ENCODE measurements around the gene GNG8. TPM values are rescaled to one million over a fixed set of nuclear protein-coding genes. Genes with fewer than 3 reads are reported as not detected.

Gene GNG8
- total RNA-seq, 4 donors from 2014 or later = not detected

DNA sequence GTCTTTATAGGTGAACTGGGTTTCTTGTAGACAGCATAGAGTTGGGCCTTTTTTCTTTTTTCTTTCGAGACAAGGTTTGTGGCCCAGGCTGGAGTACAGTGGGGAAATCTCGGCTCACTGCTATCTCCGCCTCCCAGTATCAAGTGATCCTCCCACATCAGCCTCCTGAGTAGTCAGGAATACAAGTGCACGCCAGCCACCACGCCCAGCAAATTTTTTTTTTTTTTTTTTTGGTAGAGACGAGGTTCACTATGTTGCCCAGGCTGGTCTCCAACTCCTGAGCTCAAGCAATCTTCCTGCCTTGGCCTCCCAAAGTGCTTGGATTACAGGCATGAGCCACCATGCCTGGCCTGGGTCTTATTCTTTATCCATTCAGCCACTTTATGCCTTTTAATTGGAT is 40.0 kb downstream of the GNG8 start:
- H3K36me3 ChIP-seq = no peaks in the 10 kb centered on the region

DNA sequence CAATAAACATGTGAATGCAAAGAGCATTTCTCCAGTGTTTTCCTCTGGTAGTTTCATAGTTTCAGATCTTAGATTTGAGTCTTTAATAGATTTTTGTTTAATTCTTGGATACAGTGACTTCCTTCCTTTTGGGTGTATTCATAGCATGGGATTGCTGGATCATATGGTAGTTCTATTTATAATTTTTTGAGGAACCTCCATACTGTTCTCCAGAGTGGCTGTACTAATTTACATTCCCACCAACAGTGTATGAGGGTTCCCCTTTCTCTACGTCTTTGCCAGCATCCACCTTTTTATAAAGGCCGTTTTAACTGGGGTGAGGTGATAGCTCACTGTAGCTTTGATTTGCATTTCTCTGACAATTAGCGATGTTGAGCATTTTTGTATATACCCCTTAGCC is 44.1 kb downstream of the GNG8 start:
- Histone ChIP-seq H3K4me3 (no peak overlapping the region), H3K27me3 (no peaks in the 10 kb centered on the region), H3K4me1 (peaks cover 0 to 7% (median 0%) of the 10 kb centered on the region in 4 donors), H3K9me3 (no peaks in the 10 kb centered on the region), H3K36me3 (no peaks in the 10 kb centered on the region), H3K27ac (no peak overlapping the region)
- DNase-seq (ENCODE audit: low spot score in 2 of 2) = no peak
- TF ChIP-seq EP300 (IDR thresholded peaks at IDR 0.05) (peak in 1 of 2 donors; percentile 26), POLR2A (IDR thresholded peaks at IDR 0.05) (no peak)
- 86% methylated on average over 3 of the region's 3 CpGs for WGBS, 2 donors

More for the DNA sequence above, 40.0 kb downstream of the GNG8 start:
- no peak overlapping the region for H3K4me3 ChIP-seq
- H3K9me3 ChIP-seq = peaks cover 0 to 19% (median 0%) of the 10 kb centered on the region in 4 donors
- TF ChIP-seq POLR2A (IDR thresholded peaks at IDR 0.05) = no peak
- TF ChIP-seq, protein P1, sequence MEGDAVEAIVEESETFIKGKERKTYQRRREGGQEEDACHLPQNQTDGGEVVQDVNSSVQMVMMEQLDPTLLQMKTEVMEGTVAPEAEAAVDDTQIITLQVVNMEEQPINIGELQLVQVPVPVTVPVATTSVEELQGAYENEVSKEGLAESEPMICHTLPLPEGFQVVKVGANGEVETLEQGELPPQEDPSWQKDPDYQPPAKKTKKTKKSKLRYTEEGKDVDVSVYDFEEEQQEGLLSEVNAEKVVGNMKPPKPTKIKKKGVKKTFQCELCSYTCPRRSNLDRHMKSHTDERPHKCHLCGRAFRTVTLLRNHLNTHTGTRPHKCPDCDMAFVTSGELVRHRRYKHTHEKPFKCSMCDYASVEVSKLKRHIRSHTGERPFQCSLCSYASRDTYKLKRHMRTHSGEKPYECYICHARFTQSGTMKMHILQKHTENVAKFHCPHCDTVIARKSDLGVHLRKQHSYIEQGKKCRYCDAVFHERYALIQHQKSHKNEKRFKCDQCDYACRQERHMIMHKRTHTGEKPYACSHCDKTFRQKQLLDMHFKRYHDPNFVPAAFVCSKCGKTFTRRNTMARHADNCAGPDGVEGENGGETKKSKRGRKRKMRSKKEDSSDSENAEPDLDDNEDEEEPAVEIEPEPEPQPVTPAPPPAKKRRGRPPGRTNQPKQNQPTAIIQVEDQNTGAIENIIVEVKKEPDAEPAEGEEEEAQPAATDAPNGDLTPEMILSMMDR (IDR thresholded peaks at IDR 0.05) = no peak
- TF ChIP-seq EP300 (IDR thresholded peaks at IDR 0.05) = no peak
- no peaks in the 10 kb centered on the region for H3K27me3 ChIP-seq
- peaks cover 0 to 16% (median 0%) of the 10 kb centered on the region in 4 donors for H3K4me1 ChIP-seq
- no peak for DNase-seq (ENCODE audit: low spot score in 2 of 2)
- 77 to 83% methylated on average over 6 of the region's 6 CpGs for WGBS, 2 donors
- H3K27ac ChIP-seq = no peak overlapping the region

DNA sequence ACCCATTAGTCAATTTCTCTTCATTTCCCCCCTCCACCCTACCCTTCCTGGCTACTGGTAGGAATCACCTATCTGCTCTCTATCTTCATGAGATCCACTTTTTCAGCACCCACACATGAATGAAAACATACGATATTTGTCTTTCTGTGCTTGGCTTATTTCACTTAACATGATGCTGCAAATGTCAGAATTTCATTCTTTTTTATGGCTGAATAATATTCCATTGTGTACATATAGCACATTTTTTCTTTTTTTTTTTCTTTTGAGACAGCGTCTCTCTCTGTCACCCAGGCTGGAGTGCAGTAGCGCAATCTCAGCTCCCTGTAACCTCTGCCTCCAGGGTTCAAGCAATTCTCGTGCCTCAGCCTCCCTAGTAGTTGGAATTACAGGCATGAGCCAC is 44.7 kb downstream of the GNG8 start:
- Histone ChIP-seq H3K27ac (no peak overlapping the region), H3K4me3 (no peak overlapping the region), H3K4me1 (peaks cover 0 to 7% (median 0%) of the 10 kb centered on the region in 4 donors), H3K9me3 (no peaks in the 10 kb centered on the region), H3K36me3 (no peaks in the 10 kb centered on the region), H3K27me3 (no peaks in the 10 kb centered on the region)
- WGBS, 2 donors = 88 to 93% methylated on average over 4 of the region's 4 CpGs
- no peak for DNase-seq (ENCODE audit: low spot score in 2 of 2)
- no peak for TF ChIP-seq POLR2A (IDR thresholded peaks at IDR 0.05)
- TF ChIP-seq, protein P1 (IDR thresholded peaks at IDR 0.05) = no peak
- no peak for TF ChIP-seq EP300 (IDR thresholded peaks at IDR 0.05)

DNA sequence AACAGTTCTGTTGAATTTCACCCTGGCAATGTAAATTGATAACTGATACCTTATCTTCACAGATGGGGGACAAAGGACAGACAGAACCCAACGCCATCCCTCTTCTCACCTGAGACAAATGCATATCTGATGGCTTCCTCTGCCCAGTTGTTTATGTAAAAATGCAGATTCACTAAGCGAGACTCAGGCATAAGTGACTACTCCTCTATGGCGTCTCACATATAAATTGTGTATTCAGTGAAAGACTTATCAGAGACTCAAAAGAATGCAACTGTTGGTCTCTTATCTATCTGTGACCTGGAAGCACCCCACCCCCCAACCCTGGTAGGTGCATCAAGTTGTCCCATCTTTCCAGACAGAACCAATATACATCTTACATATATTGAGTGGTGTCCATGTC is 48.1 kb downstream of the GNG8 start:
- WGBS, 2 donors = 78 to 89% methylated on average over 3 of the region's 3 CpGs
- Histone ChIP-seq H3K9me3 (no peaks in the 10 kb centered on the region), H3K4me1 (peaks cover 0 to 3% (median 0%) of the 10 kb centered on the region in 4 donors), H3K27ac (no peak overlapping the region), H3K4me3 (no peak overlapping the region), H3K36me3 (no peaks in the 10 kb centered on the region), H3K27me3 (no peaks in the 10 kb centered on the region)
- TF ChIP-seq, protein P1 (IDR thresholded peaks at IDR 0.05) = no peak
- TF ChIP-seq EP300 (IDR thresholded peaks at IDR 0.05) (no peak), POLR2A (IDR thresholded peaks at IDR 0.05) (no peak)
- DNase-seq (ENCODE audit: low spot score in 2 of 2) = no peak

DNA sequence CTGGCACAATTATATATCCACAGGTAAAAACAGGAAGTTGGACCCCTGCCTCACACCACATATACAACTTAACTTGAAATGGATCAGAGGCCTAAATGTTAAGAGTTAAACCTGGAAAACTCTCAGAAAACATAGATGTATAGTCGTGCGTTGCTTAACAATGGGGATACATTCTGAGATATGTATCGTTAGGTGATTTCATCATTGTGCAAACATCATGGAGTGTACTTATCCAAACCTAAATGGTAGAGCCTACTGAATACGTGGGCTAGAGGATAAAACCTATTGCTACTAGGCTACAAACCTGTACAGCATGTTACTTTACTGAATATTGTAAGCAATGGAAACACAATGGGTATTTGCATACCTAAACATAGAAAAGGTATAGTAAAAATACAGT is 49.7 kb downstream of the GNG8 start:
- H3K36me3 ChIP-seq = no peaks in the 10 kb centered on the region
- no peaks in the 10 kb centered on the region for H3K27me3 ChIP-seq
- H3K4me1 ChIP-seq = no peaks in the 10 kb centered on the region
- no peak overlapping the region for H3K27ac ChIP-seq
- no peak overlapping the region for H3K4me3 ChIP-seq
- TF ChIP-seq POLR2A (IDR thresholded peaks at IDR 0.05) (no peak), EP300 (IDR thresholded peaks at IDR 0.05) (no peak)
- TF ChIP-seq, protein P1 (IDR thresholded peaks at IDR 0.05) = no peak
- WGBS, 2 donors = 84 to 88% methylated on average over 4 of the region's 4 CpGs
- H3K9me3 ChIP-seq = peaks cover 0 to 5% (median 0%) of the 10 kb centered on the region in 4 donors
- DNase-seq (ENCODE audit: low spot score in 2 of 2) = no peak

DNA sequence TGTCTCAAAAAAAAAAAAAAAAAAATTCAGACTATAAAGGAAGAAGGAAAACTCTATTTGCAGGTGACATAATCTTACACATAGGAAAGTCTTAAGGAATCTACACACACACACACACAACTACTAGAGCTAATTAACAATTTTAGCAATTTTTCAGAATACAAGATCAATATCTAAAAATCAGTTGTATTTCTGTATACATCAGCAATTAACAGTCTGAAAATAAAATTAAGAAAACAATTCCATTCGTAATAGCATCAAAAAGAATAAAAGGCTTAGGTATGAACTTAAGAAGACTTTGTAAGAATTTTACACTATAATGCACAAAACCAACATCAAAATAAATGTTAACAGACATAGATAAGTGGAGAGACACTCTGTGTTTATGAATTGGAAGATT is 50.5 kb downstream of the GNG8 start:
- Histone ChIP-seq H3K9me3 (peaks cover 0 to 5% (median 0%) of the 10 kb centered on the region in 4 donors), H3K4me1 (no peaks in the 10 kb centered on the region), H3K27ac (no peak overlapping the region), H3K27me3 (no peaks in the 10 kb centered on the region), H3K36me3 (no peaks in the 10 kb centered on the region), H3K4me3 (no peak overlapping the region)
- TF ChIP-seq, protein P1 (IDR thresholded peaks at IDR 0.05) = no peak
- TF ChIP-seq EP300 (IDR thresholded peaks at IDR 0.05) = no peak
- no peak for TF ChIP-seq POLR2A (IDR thresholded peaks at IDR 0.05)
- no peak for DNase-seq (ENCODE audit: low spot score in 2 of 2)
- 93 to 96% methylated on average over 1 of the region's 1 CpG for WGBS, 2 donors
